ENCODE results near the gene ZNF780B. TPM values are rescaled to one million over a fixed set of nuclear protein-coding genes. Genes with fewer than 3 reads are reported as not detected.
A peak's percentile ranks its signal among the peaks of the same experiment; 100 is the strongest.

Gene ZNF780B
- total and polyA plus RNA-seq, 2 donors (not counting 3 experiments of a cell fraction or from before 2014, with no cell fraction given): 2.6 to 13.5 TPM

GRCh38 chr19:39996811-39997637 lies 59.0 kb downstream of the ZNF780B start, which contains the start of gene ZNF546:
ZNF546 (plus strand) TSS chr19:39997060; CDS start chr19:39998327, 1,267 bp downstream.
- Histone ChIP-seq H3K36me3 (ENCODE audit: control insufficient read depth in 2 of 2, extremely low read depth in 1 of 2, insufficient read depth in 2 of 2, low read length in 2 of 2) (no peaks in the 10 kb centered on the region), H3K9ac (replicated peaks; ENCODE audit: extremely low read depth, insufficient read depth, low read length) (peak within 1 kb of the TSS; percentile 85), H3K4me3 (replicated peaks in 1 of 3; ENCODE audit: insufficient read depth in 1 of 3, low read depth in 1 of 3, low read length in 3 of 3) (peak within 1 kb of the TSS; percentile 42 to 76 (median 70)), H3K9me1 (replicated peaks; ENCODE audit: control insufficient read depth, extremely low read depth, insufficient read depth, low read length) (no peaks in the 10 kb centered on the region), H3K4me1 (ENCODE audit: control insufficient read depth, extremely low read depth, insufficient read depth, low read length) (peaks cover 11% of the 10 kb centered on the region), H2AFZ (ENCODE audit: low read depth, low read length) (peak within 1 kb of the TSS; percentile 94), H3K79me2 (ENCODE audit: control insufficient read depth, insufficient read depth, low read length) (peaks cover 4% of the 10 kb centered on the region), H3K4me2 (ENCODE audit: insufficient read depth, low read length) (peak within 1 kb of the TSS; percentile 59), H4K20me1 (replicated peaks; ENCODE audit: control insufficient read depth, extremely low read depth, insufficient read depth, low read length) (no peaks in the 10 kb centered on the region), H3K9me3 (replicated peaks; ENCODE audit: control insufficient read depth, insufficient read depth, low read length) (no peaks in the 10 kb centered on the region), H3K27me3 (ENCODE audit: control insufficient read depth in 2 of 2, insufficient read depth in 2 of 2, low read length in 2 of 2) (no peaks in the 10 kb centered on the region), H3K27ac (ENCODE audit: insufficient read depth, low read depth, low read length) (peak within 1 kb of the TSS; percentile 74)
- peak; percentile 95 for DNase-seq (ENCODE audit: low read depth, low spot score)
- FAIRE-seq: peak; percentile 84
- intact Hi-C loops (cut with micrococcal nuclease) (loop anchor here (1.0 kb wide), 1 partner anchor 26 kb away; the partner anchor contains the start of gene PSMC4), dilution Hi-C loops (cut with MboI; ENCODE audit: extremely low pct_ligation_motif_present, low sequenced_read_pairs) (no loop called here)
- ChIA-PET POLR2A (interaction anchor here (1.2 kb wide), 1 partner anchor 26 kb away, joined by 4 read pairs; the partner anchor contains the start of gene PSMC4), CTCF (interaction anchor here (1.0 to 1.5 kb wide), 2 partner anchors 26 to 27 kb away, joined by 3 to 6 read pairs; partner anchors contain the start of gene PSMC4)
- BruUV-seq (replicated peaks): TSS peak; percentile 34
- peak; percentile 88 for TF ChIP-seq POLR2AphosphoS5 (IDR thresholded peaks at IDR 0.05; ENCODE audit: insufficient read depth, low read depth, low read length)
- peak; percentile 97 for TF ChIP-seq POLR2A (IDR thresholded peaks at IDR 0.05; ENCODE audit: low read depth, low read length)
- TF ChIP-seq, protein P1, sequence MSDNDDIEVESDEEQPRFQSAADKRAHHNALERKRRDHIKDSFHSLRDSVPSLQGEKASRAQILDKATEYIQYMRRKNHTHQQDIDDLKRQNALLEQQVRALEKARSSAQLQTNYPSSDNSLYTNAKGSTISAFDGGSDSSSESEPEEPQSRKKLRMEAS (IDR thresholded peaks at IDR 0.05; ENCODE audit: insufficient read depth, insufficient read length): no peak
- TF ChIP-seq, protein P2, sequence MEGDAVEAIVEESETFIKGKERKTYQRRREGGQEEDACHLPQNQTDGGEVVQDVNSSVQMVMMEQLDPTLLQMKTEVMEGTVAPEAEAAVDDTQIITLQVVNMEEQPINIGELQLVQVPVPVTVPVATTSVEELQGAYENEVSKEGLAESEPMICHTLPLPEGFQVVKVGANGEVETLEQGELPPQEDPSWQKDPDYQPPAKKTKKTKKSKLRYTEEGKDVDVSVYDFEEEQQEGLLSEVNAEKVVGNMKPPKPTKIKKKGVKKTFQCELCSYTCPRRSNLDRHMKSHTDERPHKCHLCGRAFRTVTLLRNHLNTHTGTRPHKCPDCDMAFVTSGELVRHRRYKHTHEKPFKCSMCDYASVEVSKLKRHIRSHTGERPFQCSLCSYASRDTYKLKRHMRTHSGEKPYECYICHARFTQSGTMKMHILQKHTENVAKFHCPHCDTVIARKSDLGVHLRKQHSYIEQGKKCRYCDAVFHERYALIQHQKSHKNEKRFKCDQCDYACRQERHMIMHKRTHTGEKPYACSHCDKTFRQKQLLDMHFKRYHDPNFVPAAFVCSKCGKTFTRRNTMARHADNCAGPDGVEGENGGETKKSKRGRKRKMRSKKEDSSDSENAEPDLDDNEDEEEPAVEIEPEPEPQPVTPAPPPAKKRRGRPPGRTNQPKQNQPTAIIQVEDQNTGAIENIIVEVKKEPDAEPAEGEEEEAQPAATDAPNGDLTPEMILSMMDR (IDR thresholded peaks at IDR 0.05; ENCODE audit: extremely low read depth in 1 of 2, insufficient read depth in 1 of 2, low read depth in 1 of 2, low read length in 2 of 2): no peak
